Midbrain (tissue), 1 donor: ENCODE data around the gene RB1.

ENCODE experiments used
- DNase-seq: peaks from one replicate; lab custom pipeline; 2025; lab: John Stamatoyannopoulos, UW

The RB1 gene

DNA sequence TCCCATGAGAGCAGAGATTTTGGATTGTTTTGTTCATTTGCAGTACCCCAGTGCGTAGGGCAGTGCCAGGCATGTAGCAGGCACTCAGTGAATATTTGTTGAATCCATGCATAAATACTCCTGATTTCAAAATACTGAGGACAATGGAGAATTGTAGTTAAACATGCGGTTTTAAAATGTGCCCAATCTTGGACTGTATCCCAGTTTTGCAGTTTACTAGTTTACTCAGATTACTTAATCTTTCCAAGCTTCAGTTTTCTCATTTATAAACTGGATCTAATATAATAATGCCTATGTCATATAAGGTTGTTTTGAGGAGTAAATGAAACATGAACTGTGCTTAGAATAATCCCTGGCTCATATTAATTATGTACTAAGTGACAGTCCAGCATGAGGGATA, 190.3 kb downstream of the RB1 start:
- peak; percentile 29 for DNase-seq

- DNase-seq = no peak
These were observed 191.3 kb downstream of the RB1 start for GRCh38 chr13:48494874-48495273.

- DNase-seq = no peak
These were observed 193.0 kb downstream of the RB1 start for GRCh38 chr13:48496271-48497161.

DNA sequence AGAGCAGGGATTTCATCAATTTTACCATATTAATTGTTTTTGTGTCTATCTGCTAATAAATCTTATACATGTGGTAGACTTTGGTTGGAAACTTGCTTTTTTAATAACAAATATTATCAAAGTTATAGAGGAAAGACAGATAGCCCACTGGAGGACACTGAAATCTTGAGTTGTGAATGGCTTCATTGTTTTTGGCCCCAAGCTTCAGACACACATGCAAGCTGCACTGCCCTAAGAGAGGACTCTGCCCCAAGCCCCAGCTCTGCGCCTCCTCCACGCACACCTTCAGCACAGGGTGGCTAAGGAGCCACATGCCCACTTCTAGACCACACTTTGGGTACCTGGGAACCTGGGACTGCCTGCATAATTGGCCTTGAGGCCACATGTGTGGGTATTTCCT, 194.1 kb downstream of the RB1 start:
- peak; percentile 9 for DNase-seq

DNA sequence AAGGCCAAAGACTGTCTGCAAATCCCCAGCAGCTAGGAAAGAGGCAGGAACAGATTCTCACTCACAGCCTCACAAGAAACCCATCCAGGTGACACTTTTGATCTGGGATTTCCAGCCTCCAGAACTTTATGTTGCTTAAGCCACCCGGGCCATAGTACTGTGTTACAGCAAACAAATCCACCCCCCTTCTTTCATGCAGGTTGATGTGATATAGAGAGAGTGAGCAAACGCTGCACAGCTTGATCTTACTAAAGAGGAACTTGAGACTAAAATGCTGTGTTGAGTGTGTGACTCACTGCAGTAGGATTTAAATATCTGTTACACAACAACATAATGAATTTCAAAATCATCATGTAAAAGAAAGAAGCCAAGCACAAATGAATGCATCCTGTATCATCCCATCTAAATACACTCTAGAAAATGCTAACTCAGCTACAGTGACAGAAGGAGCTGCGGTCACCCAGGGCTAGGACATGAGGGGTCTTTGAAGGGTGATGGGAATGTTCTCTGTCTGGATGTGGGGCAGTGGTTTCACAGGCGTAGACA, 197.2 kb downstream of the RB1 start:
- no peak for DNase-seq

DNA sequence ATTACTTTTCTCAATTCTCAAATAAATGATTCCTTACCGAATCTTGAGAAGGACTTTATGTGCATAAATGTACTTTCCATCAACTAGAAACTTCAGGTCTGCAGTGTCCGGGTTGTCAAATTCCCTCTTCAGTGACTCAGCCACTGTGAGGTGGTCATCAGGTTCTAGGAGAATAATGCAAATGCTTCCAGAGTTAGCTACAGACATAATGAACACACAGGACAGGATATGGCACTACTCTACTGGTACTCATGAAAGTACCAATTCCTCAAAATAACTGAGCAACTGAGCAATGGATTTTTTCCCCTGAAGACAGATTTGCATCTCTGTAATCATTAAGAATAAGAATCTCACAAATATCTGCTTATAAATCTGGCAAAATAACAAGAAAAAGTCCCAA, 198.2 kb downstream of the RB1 start:
- no peak for DNase-seq

DNA sequence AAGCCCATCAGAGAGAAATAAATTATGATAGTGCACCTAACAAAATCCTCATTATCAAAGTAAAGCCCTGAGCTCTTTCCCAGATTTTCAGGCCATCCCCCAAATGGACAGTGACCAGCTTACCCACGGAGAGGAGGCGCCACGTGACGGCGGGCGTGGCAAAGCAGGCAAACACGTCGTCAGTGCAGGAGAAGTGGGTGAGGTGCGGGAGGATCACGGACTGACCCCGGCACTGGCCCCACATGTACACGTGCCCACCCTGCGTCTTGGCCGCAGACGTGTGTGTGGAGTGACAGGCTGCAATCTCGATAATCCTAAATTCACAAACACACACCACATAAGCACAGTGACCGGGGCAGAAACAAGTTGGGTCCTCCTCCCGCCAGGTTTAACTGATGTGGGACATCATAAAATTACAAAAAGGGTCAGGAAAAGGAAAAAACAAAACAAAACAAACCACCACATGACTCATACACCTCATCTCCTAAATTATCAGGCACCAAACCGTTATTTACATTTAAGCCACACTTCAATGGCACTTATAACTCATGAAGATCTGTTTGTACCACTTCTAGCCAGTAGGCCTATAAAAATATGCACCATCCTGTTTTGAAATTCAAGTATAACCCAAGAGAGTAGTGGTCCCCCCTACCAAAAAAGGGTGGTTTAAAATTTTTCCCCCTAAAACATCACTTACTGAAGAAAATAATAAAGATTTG, 199.2 kb downstream of the RB1 start:
- no peak for DNase-seq

DNA sequence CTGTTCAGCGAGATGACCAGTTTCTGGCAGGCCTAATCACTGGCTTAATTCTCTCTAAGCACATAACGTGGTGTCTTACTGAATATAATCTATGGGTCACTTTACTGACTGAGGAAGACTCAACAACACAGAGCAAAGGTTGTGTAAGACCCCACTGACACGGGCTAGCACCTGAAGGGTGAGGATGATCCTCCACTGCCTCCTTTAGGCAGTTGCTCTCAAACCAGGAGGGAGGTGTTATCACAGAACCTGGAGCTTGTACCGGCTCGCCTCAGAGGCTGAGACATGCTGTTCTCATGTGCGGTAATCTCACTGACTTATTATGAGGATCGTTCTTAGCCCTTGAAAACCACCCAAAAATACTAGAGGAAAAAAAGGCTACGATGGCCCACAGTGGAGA, 201.1 kb downstream of the RB1 start:
- DNase-seq = no peak

DNA sequence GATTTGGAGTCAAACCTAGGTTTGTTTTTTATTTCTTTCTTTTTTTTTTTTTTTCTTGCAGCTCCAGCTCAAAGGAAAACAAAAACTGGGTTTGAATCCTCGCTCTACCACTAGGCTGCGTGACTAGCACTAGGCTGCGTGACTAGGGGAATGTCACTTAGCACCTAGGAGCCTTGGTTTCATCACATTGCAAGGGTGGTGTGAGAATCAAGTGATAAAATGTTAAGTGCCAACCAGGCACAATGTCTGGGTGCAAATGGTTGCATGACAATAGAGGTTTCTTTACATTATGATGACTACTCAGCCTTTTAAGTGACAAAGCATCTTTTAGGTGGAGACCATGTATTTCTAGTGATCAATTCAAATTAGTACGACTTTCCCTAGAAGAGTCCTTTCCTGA, 201.5 kb downstream of the RB1 start:
- DNase-seq = no peak

DNA sequence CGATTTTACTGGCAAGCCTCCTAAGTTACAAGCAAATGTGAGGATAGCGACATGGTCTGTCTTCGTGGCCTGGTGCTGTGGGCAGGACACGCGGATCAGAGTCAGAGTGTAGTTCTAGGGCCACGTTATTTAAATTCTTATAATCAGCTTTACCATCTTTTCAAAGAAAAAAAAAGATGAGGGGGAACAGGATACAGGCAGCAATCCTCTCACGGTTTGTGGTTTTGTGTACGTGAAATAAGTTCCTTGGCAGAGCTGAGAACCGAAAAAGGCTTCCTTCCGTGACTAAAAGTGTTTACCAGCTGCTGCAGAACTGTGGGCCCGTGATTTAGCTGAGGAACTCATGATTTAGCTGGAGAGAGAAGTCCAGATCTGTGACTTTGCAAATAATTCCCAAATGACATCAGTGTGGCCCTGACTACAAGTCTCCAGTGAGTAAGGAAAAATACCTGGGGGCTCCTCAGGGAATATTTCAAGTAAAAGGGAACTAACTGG, 202.1 kb downstream of the RB1 start:
- peak; percentile 32 for DNase-seq

- no peak for DNase-seq
These were observed 202.6 kb downstream of the RB1 start for GRCh38 chr13:48506092-48506701.

- DNase-seq = no peak
These were observed 203.5 kb downstream of the RB1 start for GRCh38 chr13:48507021-48507420.

GRCh38 chr13:48508011-48508410, 204.5 kb downstream of the RB1 start:
- DNase-seq = no peak

DNA sequence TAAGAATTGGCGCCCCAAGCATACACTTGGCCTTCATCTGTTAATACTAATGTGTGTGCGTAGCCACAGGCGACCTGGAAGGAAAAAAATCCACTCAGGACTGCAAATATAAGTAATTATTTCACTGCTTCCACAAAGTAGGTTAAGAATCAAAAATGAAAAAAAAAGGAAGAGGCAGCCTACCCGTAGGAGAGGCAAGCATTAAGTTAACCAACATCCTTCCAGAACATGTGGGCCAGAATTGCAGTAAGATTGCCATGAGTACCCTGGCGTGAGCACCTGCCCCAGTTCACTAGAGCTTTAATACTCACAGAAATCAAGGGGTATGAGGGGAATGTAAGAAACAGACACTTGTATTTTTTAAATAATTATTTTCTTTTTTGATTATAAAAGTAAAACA, 207.1 kb downstream of the RB1 start:
- no peak for DNase-seq

DNA sequence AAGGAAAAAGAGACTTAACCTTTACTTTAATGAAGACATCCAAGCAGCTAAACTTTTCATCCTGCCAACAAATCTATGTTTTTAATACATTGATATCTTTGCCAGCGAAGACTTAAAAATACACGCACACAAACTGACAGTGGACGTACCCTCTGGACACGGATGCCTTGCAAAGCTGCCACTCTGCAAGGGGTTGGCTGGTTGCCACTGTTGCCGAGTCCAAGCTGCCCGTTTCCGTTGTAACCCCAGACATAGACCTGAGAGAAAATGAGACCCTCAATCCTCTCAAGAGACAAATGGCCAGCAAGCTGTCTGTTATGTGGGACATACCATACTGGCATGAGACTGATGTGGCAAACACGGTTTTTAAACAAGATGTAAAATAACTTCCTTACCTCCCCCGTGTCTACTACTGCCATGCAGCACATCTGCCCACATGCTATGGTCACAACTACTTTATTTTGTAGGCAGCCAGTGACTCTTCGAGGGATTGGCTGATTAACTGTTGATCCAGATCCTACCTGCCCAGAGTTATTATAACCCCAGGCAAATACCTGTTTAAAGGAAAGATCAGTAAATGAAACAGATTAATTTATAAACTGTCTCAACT, 208.2 kb downstream of the RB1 start:
- DNase-seq = peak; percentile 18

DNA sequence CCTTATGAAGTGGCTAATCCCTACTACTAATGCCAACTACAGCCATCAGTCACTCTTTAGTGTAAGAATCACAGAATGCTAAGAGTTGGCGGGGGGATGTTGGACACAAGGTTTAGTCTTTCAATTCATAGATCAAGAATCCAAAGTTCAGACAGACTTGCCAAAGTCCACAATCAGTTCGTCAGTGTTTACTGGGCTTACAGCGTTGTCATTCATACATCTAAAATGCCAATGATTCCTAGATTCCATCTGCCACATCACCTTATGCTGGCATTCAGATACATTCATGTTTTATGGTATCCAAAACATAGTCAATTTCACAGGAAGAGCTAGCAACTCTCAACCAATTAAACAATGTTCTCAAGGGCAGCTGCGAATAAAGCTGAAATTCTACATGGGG, 211.2 kb downstream of the RB1 start:
- no peak for DNase-seq

GRCh38 chr13:48515732-48516131, 212.2 kb downstream of the RB1 start:
- no peak for DNase-seq

DNA sequence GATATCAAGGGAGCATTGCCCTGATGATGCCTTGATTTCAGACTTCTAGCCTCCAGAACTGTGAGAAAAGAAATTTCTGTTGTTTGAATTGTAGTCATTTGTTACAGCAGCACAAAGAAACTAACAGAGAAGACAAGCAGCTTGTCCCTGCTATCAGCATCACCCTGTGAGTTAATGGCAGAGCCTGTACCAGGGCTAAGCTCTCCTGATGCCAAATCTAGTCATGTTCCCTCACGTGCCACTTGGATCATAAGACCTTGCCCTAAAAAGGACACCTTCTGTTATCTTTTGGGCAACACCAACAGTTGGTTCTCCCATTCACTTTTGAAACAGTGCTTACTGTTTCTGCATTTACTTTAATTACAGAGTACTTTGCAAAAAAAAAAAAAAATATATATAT, 214.5 kb downstream of the RB1 start:
- DNase-seq = no peak

- no peak for DNase-seq
These were observed 222.7 kb downstream of the RB1 start for GRCh38 chr13:48526286-48526685.

GRCh38 chr13:48527955-48528354, 224.4 kb downstream of the RB1 start:
- no peak for DNase-seq

DNA sequence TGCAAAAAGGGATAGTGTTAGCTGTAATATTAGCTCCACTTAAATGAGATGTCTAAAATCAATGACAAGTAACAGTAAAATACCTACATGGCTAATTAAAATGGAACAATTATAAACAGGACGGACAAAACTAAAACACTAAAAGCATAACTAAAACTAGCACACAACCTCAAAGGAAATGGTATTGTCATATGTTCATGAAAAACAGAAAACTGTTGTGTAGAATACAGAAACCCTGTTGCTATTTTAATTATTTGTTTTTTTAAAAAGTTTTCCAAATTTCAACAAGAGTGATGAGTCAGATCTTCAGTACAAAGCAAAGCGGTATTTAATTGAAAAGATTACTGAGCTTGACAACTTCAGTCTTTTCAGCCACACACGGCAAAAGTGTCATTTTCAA, 225.2 kb downstream of the RB1 start:
- DNase-seq = no peak

DNA sequence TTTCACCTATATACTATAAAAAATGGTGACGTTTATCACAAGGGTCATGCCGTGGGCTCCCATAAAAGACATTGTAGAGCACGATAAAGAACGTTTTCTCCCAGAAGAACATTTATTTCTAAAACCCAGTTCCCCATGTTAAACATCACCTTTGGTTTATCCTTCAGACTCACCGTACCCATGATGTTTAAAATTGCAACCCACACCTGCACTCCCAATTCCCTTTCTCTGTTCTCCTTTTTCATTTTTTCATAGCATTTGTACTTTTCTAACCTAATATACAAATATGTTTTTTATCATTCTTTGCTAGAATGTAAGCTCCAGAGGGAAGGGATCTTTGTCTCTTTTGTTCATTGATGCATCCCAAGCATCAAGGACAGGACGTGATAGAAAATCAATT, 227.3 kb downstream of the RB1 start:
- DNase-seq = no peak
